Keratinocyte (primary cell): ENCODE measurements around the gene DLG2. TPM values are rescaled to one million over a fixed set of nuclear protein-coding genes. Genes with fewer than 3 reads are reported as not detected.

ENCODE experiments used
- DNase-seq: peaks from one replicate; pipeline ENCODE4 v3.0.0-alpha.2; 2011; ENCODE audit warnings: low read depth, missing footprints, low spot score
- FAIRE-seq: peaks from 2 replicates; lab custom pipeline; 2011; peaks lifted over from hg19 to GRCh38; lab: Jason Lieb, UNC
- H2AFZ ChIP-seq: 2 replicates; pipeline ENCODE4 v1.6.0; 2012; ENCODE audit warnings: low read length, control low read depth, inconsistent platforms; ENCODE audit not compliant: control insufficient read depth
- H3K27ac ChIP-seq: 2 replicates; pipeline ENCODE4 v1.5.1; 2011; ENCODE audit warnings: low read length; ENCODE audit not compliant: control insufficient read depth, insufficient read depth
- H3K27me3 ChIP-seq: 3 replicates; pipeline ENCODE4 v1.6.0; 2011; ENCODE audit warnings: low read length; ENCODE audit not compliant: control insufficient read depth, insufficient read depth; ENCODE audit errors: extremely low read depth
- H3K36me3 ChIP-seq, 2 experiments: 2 replicates in 1 of 2; 3 replicates in 1 of 2; pipeline ENCODE4 v1.5.1; 2011; ENCODE audit warnings: low read length in 2 of 2, mild to moderate bottlenecking in 1 of 2; ENCODE audit not compliant: control insufficient read depth in 2 of 2, insufficient read depth in 2 of 2; ENCODE audit errors: extremely low read depth in 1 of 2
- H3K4me1 ChIP-seq: 3 replicates; pipeline ENCODE4 v1.5.1; 2011; ENCODE audit warnings: low read length; ENCODE audit not compliant: control insufficient read depth, insufficient read depth; ENCODE audit errors: extremely low read depth
- H3K4me2 ChIP-seq: 3 replicates; pipeline ENCODE4 v1.6.0; 2011; ENCODE audit warnings: low read depth, low read length; ENCODE audit not compliant: control insufficient read depth, insufficient read depth; ENCODE audit errors: extremely low read depth
- H3K4me3 ChIP-seq, 3 experiments: fragments of 200-600 bp in 1 of 3; sonication (generic) in 1 of 3; 2 replicates in 2 of 3; 3 replicates in 1 of 3; pipeline ENCODE4 v1.5.1; 2011 to 2016; ENCODE audit warnings: low read length in 3 of 3, mild to moderate bottlenecking in 3 of 3, control low read depth in 2 of 3, inconsistent platforms in 1 of 3, low read depth in 1 of 3, mixed read lengths in 1 of 3, mixed run types in 1 of 3, moderate library complexity in 1 of 3; ENCODE audit not compliant: control insufficient read depth in 2 of 3, insufficient read depth in 2 of 3; ENCODE audit errors: extremely low read depth in 1 of 3
- H3K79me2 ChIP-seq: 2 replicates; pipeline ENCODE4 v1.6.0; 2012; ENCODE audit warnings: low read length; ENCODE audit not compliant: control insufficient read depth, insufficient read depth
- H3K9ac ChIP-seq: 3 replicates; pipeline ENCODE4 v1.6.0; 2011; ENCODE audit warnings: low read length; ENCODE audit not compliant: control insufficient read depth, insufficient read depth; ENCODE audit errors: extremely low read depth
- H3K9me1 ChIP-seq: 3 replicates; pipeline ENCODE4 v1.6.0; 2011; ENCODE audit warnings: low read length; ENCODE audit not compliant: control insufficient read depth, insufficient read depth; ENCODE audit errors: extremely low read depth
- H3K9me3 ChIP-seq: 2 replicates; pipeline ENCODE4 v1.5.1; 2012; ENCODE audit warnings: low read depth, low read length; ENCODE audit not compliant: control insufficient read depth
- H4K20me1 ChIP-seq: 3 replicates; pipeline ENCODE4 v1.6.0; 2011; ENCODE audit warnings: low read length; ENCODE audit not compliant: control insufficient read depth, insufficient read depth; ENCODE audit errors: extremely low read depth
- CTCF ChIP-seq, 3 experiments: IDR thresholded peaks in 1 of 3; conservative IDR thresholded peaks in 1 of 3; optimal IDR thresholded peaks in 1 of 3; 2 replicates in 2 of 3; 3 replicates in 1 of 3; pipeline versions ENCODE3 to v1.5.1; 2011; ENCODE audit warnings: low read length in 3 of 3, mild to moderate bottlenecking in 3 of 3, moderate library complexity in 2 of 3, control low read depth in 1 of 3, inconsistent platforms in 1 of 3; ENCODE audit not compliant: insufficient read depth in 2 of 3; ENCODE audit errors: extremely low read depth in 1 of 3
- EZH2 ChIP-seq: IDR thresholded peaks from one replicate; pipeline ENCODE4 v1.6.1; 2012; ENCODE audit warnings: inconsistent platforms, mild to moderate bottlenecking, low read length, moderate library complexity
- dilution Hi-C: fragments of 300-500 bp; cut with MboI; formaldehyde crosslinking; loops from one replicate; pipeline ENCODE4 v1.7.0; 2020; ENCODE audit warnings: low sequenced_read_pairs; ENCODE audit not compliant: extremely low pct_ligation_motif_present
- polyA plus RNA-seq, 5 experiments: library from polyadenylated mRNA; depleted of rRNA in 3 of 5; stranded (reverse) in 3 of 5; stranded (forward) in 1 of 5; unstranded in 1 of 5; fragments of >200 nt; gene quantifications; 1 replicate in 1 of 5; 2 replicates in 3 of 5; 3 replicates in 1 of 5; pipeline versions ENCODE4 v1.2.1 to v1.2.3, GENCODE V29; 2011 to 2012; ENCODE audit warnings: missing spikeins in 2 of 5, low read depth in 1 of 5, low replicate concordance in 1 of 5

The DLG2 gene
- polyA plus RNA-seq, 1 donor (not counting 4 experiments of a cell fraction or from before 2014, with no cell fraction given), result 0.55 TPM

DNA sequence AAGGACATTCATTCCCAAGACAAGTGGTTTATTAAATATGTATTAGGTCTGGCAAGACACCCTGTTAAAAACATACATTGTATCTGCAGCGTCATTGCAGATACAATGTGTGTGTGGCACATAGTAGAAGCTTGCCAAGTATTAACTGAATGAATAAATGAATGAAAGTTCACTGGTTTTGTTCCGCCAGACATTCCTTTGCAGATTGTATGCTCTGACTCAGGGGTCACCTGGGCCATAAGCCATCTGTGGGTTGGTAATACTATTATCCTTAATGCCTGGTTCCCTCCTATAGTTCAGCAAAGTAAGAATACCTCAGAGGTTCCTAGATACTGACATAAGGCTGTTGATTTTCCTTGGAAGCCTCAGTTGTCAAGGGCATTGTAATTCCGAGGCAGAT, 1963.7 kb downstream of the DLG2 start:
- Histone ChIP-seq H3K9me1 (no peaks in the 10 kb centered on the region), H3K9me3 (no peaks in the 10 kb centered on the region), H3K4me3 (no peak overlapping the region), H3K36me3 (no peaks in the 10 kb centered on the region), H3K4me1 (no peaks in the 10 kb centered on the region), H3K79me2 (no peaks in the 10 kb centered on the region), H2AFZ (no peak overlapping the region), H4K20me1 (no peaks in the 10 kb centered on the region), H3K27me3 (no peaks in the 10 kb centered on the region), H3K4me2 (no peak overlapping the region), H3K9ac (no peak overlapping the region), H3K27ac (no peak overlapping the region)
- dilution Hi-C loops, result no loop called here
- FAIRE-seq (no peak), DNase-seq (no peak)
- TF ChIP-seq CTCF (optimal IDR thresholded peaks at IDR 0.05 in 1 of 3, IDR thresholded peaks at IDR 0.05 in 1 of 3, conservative IDR thresholded peaks at IDR 0.05 in 1 of 3; ENCODE audit: extremely low read depth in 1 of 3, insufficient read depth in 2 of 3, low read length in 3 of 3), result no peak
- no peak for TF ChIP-seq EZH2

DNA sequence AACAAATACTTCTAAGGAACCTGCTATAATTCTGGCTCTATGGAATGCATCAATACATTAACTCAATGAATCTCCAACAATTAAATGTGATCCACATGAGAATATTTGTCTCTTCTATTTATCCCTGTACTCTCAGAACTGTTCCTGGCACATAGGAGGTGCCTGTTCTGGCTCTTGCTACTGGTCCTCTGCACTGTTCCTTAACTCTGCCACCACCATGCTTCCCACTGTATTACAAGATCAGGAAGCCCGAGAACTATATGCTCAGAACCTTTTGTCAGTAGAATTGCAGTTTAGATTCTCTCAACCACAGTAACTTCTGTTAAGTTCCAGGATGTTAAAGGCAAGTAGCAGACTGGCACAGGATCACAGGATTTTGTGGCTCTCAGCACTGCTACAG, 1964.7 kb downstream of the DLG2 start:
- no peak overlapping the region for H3K4me3 ChIP-seq
- no peaks in the 10 kb centered on the region for H3K9me1 ChIP-seq
- no peaks in the 10 kb centered on the region for H3K9me3 ChIP-seq
- FAIRE-seq (no peak), DNase-seq (no peak)
- no peaks in the 10 kb centered on the region for H3K79me2 ChIP-seq
- no peak overlapping the region for H3K4me2 ChIP-seq
- dilution Hi-C loops, result no loop called here
- H3K27me3 ChIP-seq, result no peaks in the 10 kb centered on the region
- no peaks in the 10 kb centered on the region for H4K20me1 ChIP-seq
- TF ChIP-seq EZH2 (no peak), CTCF (optimal IDR thresholded peaks at IDR 0.05 in 1 of 3, IDR thresholded peaks at IDR 0.05 in 1 of 3, conservative IDR thresholded peaks at IDR 0.05 in 1 of 3; ENCODE audit: extremely low read depth in 1 of 3, insufficient read depth in 2 of 3, low read length in 3 of 3) (no peak)
- H3K4me1 ChIP-seq, result no peaks in the 10 kb centered on the region
- no peaks in the 10 kb centered on the region for H3K36me3 ChIP-seq
- no peak overlapping the region for H3K27ac ChIP-seq
- no peak overlapping the region for H3K9ac ChIP-seq
- no peak overlapping the region for H2AFZ ChIP-seq
